Astrocyte of the hippocampus (primary cell): ENCODE data around the gene FTO.

Experiments used
- DNase-seq: peaks from one replicate; pipeline ENCODE4 v3.0.0; 2011; ENCODE audit warnings: low read depth, low spot score

FTO gene

DNA sequence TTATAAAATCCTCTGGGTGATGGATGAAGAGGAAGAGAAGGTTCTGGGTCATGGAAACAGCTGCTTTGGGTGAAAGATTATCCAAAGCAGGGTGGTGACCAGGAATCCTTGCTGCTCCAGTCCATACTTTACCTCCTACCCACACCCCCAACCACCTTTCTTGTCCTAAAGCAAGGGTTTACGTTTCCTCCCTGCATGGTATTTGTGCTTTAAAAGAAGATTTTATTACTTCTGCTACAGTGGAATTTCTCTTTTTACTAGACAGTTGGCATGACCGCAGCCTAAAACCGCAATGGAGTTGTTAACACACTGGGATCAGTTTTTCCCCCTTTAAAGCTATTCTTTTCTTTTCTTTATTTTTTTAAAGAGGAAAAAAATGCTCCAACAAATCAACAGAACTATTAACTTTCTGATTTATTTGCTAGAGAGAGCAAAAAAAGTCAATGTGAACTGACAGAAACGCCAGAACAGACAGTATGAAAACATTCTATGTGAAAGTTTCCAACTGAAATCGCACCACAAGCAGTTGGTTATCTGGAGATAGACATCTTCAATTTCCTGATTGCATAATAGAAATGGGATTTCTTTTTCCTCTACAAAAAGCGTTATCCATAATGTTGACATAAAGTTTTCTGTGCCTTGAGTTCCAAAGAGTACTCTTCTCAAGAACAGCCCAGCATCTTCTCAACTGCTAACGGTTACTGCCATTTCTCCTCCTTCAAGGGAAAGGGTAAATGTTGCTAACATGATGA, 346.7 kb downstream of the FTO start:
- DNase-seq, result no peak

- no peak for DNase-seq
Measured at GRCh38 chr16:54051821-54052220, 347.9 kb downstream of the FTO start.

GRCh38 chr16:54052271-54052670, 348.3 kb downstream of the FTO start:
- DNase-seq, result no peak

DNA sequence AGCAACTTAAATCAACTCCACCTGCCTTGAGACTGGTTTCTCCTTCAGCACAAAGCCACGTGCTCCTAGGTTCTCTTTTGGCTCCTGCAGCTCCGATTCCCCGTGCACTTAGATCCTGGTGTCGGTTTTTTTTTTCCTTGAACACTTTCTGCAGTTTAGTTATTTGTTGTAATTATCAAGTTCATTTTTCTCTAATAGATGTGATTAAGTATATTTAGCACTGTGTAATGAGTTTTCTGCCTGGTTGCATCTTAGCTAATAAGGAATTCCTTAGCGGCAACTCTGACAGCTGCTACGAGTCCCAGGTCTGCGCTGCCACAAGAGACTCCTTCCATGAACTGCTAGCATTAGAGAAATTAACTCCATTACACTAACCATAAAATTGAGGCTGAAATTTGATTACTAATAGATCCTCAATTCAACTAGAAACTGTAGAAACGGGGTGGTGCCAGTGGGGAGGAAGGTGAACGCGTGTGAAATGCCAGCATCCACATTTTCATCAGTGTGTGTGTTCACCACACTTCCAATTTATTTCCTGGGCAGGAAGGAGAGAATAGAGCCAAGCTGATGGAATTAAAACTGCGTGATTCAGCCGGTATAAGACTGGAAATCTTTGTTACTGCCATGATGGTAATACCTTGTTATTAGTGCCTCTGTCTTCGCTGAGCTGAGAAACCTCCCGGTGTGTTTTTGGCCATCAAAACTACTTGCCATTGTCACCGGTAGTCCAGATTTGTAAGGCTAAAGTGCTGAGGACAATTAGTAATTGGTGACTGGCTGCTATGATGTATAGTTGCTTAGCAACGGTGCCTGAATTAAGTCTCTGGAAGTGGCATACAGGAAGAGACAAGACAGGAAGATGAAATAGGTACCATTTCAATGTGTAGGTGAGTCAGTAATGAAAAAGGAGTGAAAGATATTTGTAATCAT, 350.2 kb downstream of the FTO start:
- peak; percentile 22 for DNase-seq

DNA sequence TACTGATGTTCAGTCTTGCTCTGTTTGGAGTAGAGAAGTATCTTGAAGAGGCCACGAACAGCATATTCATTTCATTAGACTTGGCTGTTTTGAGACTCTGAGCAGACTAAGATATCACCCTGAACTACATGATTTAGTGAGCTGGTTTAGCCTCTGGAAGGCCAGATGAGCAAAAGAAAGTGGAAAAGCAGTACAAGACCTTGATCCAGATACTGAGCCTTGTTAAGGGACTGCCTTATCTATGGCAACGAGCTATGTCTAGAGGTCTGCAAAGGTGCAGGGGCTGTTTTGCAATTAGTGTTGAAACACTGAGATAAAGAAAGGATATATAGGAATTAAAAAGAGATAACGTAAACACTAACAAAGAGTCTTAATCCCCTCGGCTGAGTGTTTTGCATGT, 351.2 kb downstream of the FTO start:
- no peak for DNase-seq

DNA sequence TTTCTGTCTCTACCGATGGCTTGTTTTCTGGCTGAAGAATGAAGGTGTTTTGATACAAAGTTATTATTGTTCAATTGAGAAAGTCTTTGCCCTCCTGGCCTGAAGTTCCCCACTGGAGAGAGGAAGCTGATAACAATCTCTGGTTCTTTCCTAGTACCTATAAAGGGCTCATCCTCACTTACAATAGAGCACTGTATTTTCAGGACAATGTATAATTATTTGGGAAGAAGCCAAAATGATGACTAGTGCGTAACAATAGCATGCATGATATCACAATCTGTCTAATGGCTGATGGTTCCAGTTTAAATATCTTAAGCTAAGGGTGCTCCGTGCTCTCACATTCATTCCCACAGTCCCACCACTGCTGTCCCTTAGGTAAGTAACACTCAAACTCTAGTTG, 351.9 kb downstream of the FTO start:
- DNase-seq, result no peak

DNA sequence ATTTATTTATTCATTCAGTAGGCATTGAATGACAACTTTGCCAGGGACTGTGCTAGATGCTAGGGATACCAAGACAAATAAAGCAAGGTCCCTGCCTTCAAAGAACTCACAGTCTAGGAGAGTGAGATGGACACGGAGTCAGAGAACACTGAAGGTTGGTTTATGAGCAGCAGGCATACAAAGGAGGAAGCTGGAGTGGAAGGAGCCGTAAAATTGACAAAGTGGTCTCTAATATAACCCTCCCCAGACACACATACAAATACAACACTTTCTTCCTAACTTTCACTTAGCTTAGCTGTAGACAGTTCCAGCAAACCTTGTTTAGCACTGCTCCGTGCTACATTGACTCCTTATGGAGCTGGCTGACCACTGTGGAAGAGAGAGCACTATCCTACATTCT, 353.0 kb downstream of the FTO start:
- DNase-seq, result no peak

DNA sequence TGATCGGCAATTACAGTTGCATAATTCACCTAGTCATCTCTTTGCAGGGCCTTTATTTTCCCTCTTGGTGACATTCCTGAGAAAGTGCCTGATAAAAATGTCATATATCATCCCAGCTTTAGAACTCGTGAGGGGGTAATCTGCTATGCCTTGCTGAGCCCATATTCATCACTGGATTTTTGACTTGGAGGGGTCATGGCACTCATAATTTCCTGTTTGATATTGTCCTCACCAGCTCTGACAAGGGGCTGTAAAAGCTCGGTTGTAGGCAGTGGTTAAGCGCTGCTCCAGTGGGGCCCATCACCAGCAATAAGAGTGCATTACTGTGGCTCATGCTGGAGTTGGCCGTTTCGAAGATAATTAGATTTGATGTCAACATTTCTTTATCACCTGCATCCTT, 355.4 kb downstream of the FTO start:
- DNase-seq, result no peak

DNA sequence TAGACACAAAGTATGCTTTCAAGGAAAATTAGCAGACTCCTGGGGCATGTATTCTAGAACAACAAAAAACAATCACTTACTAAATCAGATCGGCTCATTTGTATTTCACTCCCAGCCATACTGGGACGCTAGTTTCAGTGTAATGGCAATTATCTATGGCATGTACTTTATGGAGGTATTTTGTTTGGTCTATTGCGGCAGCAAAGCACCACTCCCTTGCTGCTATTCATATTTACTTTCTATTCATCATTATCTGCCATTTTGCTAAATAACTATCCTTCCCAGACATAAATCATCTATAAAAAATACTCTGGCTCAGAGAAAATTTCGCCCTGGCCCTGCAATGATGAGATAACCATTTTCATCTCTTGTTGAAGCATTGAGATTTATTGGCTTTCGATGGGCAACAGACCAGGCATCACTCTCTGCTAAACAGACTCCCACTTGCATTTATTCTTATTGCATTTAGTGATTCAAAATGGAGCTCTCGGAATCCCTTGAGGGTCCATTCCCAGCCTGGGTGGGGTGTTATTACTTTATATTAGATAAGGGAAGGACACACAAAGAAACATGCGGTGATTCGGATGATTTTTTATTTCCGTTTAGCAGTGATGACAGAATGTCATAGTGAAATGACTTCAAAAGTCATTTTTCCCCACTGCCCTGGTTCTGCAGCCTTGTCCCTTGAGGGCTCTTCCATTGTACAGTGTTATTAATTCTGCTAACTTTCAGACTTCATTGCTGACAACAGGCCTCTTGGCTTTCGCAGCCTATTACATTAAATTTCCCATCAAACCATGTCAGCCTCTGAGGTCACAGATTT, 356.9 kb downstream of the FTO start:
- no peak for DNase-seq

DNA sequence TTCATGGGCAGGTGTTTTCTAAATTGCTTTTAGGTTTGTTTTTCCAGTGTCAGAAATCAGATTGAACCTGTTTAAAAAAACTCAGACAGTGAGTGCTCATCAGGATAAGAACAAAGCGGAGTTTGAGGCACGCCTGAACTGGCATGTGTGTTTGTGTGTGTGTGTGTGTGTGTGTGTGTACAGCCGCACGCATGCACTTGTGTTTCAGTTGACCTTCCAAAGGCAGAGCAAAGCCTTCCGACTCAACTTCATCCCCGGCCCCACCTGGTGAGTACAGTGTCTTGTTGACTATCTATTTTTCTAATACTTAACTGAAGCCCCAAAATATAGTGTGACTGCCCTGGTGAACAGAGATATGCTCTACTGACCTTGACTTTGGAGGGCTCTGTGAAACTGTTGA, 357.5 kb downstream of the FTO start:
- no peak for DNase-seq

GRCh38 chr16:54062361-54063278, 358.7 kb downstream of the FTO start:
- no peak for DNase-seq

DNA sequence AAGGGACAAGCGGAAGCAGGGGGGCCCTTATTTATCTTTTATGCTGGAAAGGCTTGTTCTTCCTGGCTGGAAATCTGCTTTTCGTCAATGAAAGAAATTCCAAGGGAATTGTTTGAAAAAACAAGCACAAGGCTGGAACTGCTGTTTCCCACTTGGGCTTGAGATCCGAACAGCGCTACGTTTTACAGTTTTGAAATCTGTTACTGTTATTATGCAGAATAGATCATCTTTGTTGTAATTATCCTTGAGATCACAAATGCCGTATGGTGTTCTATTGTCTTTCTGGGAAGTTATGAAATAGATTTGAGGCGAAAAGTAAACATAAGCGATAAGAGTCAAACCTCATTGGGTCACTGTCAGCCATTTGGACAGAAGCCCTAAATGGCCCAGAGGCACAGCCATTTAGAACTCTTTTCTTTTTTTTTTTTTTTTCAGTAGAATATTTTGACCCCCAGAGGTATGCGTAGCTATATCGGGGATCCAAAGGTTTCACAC, 359.4 kb downstream of the FTO start:
- DNase-seq, result no peak

DNA sequence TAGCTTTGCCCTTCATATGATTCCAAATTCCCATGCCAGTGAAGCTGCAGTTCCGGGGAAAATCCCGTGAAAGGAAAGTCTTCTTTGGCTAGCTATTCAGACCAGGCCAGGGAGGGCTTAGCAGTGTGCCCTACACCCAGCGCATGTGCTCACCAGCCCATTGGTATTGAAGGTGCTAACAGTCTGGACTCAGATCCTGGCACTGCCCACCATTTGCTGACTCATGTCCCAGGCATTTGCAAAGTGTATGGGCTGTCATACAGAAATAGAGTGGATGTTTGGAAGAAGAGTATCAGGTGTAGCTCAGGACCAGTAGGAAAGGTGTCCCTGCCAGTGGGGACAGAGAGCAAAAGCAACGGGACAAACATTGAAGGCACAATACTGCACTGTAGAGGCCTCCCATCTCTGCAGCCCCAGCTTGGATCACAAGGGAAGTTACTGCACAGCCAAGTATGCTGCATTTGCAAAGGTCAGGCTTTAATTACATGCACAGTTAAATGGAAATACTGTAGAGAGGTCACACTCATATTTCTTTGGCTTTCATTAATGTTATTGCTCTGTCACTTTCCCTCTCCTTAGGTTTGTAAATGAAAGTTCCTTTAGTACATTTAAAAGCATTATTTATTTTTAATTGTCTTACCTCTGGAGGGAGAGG, 362.6 kb downstream of the FTO start:
- DNase-seq, result peak; percentile 46

- DNase-seq, result no peak
Measured at GRCh38 chr16:54067322-54068065, 363.5 kb downstream of the FTO start.

DNA sequence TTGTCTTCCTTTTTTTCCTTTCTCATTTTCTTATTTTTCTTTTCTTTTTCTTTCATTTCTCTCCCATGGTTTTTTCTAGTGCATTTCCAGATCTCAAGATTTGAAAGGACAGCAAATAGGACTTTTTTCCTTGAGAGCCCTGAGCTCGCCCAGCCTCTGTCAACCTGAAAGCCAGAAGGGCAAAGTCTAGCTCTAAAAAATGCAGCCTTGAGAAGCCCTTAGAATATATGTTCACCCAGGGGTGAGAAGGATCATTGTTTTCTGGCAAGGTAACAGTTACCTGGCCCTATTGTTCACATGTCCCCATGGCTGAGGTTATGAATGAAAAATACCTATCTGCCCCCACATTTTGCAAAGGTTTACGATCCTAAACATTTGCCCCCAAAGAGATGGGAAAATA, 364.3 kb downstream of the FTO start:
- no peak for DNase-seq

DNA sequence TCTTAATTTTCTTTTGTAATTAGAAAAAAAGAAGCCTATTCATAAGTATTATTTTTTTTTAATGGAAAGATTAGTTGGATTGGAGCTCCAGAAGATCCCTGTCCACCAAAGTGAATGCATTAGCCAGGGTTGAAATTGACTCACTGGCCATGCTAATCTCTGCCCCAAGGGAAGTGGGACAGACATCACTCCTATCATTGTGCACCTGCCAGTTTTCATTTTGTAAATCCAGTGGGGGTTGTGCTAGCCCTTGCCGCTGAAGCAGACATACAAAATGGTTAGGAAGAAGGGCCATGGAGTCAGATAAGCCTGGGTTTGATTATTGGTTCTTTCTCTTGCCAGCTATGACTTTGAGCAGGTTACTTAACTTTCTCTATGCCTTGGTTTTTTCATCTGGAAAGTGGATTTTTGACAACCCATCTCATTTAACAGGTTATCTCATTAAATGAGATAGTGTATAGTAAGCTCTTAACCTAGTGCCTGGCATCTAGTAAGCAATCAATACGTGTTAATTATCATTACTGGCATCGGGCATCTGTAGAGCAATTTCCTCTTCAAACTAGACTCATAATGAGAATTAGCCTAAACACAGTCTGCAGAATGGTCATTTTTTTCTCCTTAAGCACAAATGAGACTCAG, 365.8 kb downstream of the FTO start:
- DNase-seq, result no peak

- DNase-seq, result peak; percentile 20
Measured at GRCh38 chr16:54070789-54071343, 366.9 kb downstream of the FTO start.

- DNase-seq, result no peak
Measured at GRCh38 chr16:54071514-54071913, 367.6 kb downstream of the FTO start.

- DNase-seq, result peak; percentile 77
Measured at GRCh38 chr16:54072237-54072636, 368.3 kb downstream of the FTO start.
